LNCaP clone FGC (cell line): ENCODE data around the gene CS.

Experiments
- DNase-seq: peaks from one replicate; pipeline ENCODE4 v3.0.0-alpha.2; 2011; ENCODE audit warnings: low read depth
- H3K4me3 ChIP-seq: 2 replicates; pipeline ENCODE4 v1.5.1; 2011; ENCODE audit warnings: mild to moderate bottlenecking, low read depth, low read length, control low read depth
- CTCF ChIP-seq: IDR thresholded peaks from 2 replicates; pipeline ENCODE4 v1.5.1; 2012; ENCODE audit warnings: mild to moderate bottlenecking; ENCODE audit not compliant: control insufficient read depth, insufficient read depth; ENCODE audit errors: extremely low read depth

Gene CS

DNA sequence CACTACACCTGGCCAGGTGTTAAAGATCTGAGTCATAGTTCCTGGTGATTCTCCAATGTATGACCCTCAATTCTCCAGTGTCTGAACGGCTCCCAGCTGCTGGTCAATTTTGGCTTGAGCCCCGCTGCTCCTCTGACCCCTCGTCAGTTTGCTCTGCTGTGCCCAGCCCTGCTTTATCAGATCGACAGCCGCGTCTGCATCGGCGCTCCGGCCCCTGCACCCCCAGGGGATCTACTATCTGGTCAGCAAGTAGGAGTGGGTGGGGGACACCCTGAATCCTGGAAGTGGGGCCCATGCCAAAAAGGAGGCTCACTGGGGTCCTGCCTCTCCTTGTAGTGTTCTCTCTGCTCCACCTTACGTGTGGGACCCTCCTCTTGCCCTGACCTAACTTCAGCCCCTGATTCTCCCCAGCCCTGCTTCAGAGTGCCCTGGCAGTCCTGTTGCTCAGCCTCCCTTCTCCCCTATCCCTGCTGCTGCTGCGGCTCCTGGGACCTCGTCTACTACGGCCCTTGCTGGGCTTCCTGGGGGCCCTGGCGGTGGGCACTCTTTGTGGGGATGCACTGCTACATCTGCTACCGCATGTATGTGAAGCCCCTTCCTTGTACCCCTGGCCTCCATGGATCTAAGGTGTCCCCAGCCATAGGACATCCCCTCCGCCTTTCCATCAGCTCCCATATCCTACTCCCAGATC is 65.2 kb downstream of the CS start:
- TF ChIP-seq CTCF: no peak
- DNase-seq: no peak
- H3K4me3 ChIP-seq: no peak overlapping the region

- TF ChIP-seq CTCF: no peak
- no peak for DNase-seq
- H3K4me3 ChIP-seq: no peak overlapping the region
Measured at GRCh38 chr12:56231184-56231582, 68.9 kb downstream of the CS start.

DNA sequence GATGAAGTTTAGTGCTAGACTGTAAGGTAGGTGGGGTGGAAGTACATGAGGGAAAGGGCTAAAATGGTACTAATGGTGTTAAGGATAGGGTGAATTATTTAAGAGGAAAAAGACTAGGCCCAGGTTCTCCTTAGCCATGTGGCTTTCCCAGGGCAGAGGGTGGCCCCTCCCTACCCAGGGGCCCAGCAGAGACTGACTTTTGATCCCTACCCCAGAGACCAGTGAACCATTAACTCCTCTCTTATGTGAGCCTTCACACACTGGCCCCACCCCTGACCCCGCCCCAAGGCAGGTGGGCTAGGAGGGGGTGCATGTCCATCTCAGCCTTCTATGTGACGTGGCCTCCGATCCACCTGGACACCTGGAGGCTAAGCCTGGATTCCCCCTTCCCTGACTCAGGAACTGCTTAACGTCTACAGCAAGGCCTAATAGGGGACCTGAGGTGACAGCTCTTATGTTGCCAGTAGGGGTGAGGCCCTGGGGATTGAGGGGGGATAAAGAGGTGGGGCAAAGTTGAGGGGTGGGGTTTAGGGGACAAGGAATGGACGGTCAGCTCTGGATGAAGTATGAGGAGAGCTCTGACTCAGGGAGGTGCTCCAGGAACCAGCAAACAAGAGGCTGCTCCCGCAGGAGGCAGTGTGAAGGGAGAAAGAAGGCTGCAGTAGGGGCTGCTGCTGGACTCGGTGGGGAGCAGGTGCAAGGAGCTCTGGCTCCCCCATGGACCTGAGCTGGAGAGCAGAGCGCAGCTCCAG is 69.5 kb downstream of the CS start:
- no peak overlapping the region for H3K4me3 ChIP-seq
- TF ChIP-seq CTCF: no peak
- DNase-seq: no peak

DNA sequence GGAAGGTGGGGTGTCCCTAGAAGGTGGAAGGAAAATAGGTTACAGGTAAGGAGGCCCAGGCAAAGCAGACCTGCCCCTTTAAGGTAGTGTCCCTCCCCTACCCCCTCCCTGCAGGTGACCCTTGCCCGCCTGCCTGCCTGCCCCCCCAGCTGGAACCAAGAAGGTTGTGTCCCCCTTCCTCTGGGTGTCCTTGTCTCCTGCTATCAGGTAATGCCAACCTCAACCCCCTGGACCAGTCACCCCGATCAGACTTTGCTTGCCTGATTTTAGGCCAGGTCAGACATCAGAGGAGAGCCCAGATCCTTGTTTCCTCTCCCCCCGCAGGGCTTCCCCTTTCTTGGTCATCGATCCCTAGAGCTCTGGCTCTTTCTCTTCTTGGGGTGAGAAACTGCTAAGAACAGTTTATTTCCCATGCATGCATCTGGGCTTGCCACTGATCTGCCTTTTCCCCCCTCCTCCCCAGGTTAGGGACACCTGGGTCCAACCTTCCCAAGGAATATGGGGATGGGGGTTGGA is 70.2 kb downstream of the CS start, which contains the start of gene SLC39A5:
Gene SLC39A5 (plus strand): TSS at position 136 of the 516 bp plus-strand sequence. CDS start 1,224 bp downstream, outside the sequence.
- no peak for DNase-seq
- no peak within 1 kb of the TSS for H3K4me3 ChIP-seq

GRCh38 chr12:56229082-56229481 is 71.0 kb downstream of the CS start:
- no peak overlapping the region for H3K4me3 ChIP-seq
- DNase-seq: no peak
- no peak for TF ChIP-seq CTCF

More for the DNA sequence above, 70.2 kb downstream of the CS start, which contains the start of gene SLC39A5:
- TF ChIP-seq CTCF: no peak

DNA sequence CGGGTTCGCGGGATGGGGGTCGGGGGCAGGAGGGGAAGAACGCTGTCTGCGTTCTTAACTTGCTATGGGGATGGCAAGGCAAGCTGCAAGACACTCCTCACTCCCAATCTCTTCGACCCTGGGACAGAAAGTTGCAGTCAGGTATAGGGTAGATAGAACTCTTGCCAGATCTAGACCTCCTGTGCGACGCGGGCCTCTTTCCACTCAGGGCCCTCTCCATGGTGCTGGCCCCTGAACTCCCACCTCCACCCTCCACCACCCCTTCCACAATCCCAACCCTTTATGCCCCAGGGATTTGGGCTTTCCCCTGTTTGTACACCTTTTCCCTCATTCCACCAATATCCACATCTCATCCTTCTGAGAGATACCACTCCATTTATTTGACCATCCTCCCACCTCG is 75.2 kb downstream of the CS start:
- DNase-seq: no peak
- no peak for TF ChIP-seq CTCF
- H3K4me3 ChIP-seq: peak overlapping the region; percentile 75
